ENCODE measurements around the gene ZNF586.

DNA sequence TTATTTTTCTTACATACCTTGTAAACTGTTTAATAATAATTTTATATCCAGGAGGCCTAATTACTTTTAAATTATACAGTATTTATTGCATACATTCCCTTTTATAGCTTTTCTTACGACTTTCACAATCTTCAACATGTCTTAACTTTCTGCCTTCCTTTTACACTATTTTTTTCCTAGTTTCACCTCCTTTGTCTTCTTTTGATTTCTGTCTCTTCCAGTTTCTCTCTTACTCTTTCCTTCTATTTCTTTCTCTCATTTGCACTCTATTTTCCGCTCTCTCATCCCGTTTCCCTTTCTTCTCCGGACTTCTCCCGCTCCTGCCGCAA lies 33.8 kb downstream of the ZNF586 start:
- TF ChIP-seq, protein P1, sequence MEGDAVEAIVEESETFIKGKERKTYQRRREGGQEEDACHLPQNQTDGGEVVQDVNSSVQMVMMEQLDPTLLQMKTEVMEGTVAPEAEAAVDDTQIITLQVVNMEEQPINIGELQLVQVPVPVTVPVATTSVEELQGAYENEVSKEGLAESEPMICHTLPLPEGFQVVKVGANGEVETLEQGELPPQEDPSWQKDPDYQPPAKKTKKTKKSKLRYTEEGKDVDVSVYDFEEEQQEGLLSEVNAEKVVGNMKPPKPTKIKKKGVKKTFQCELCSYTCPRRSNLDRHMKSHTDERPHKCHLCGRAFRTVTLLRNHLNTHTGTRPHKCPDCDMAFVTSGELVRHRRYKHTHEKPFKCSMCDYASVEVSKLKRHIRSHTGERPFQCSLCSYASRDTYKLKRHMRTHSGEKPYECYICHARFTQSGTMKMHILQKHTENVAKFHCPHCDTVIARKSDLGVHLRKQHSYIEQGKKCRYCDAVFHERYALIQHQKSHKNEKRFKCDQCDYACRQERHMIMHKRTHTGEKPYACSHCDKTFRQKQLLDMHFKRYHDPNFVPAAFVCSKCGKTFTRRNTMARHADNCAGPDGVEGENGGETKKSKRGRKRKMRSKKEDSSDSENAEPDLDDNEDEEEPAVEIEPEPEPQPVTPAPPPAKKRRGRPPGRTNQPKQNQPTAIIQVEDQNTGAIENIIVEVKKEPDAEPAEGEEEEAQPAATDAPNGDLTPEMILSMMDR (IDR thresholded peaks at IDR 0.05), result no peak
- TF ChIP-seq POLR2A (IDR thresholded peaks at IDR 0.05; ENCODE audit: low read depth), result no peak
- TF ChIP-seq POLR2AphosphoS5 (IDR thresholded peaks at IDR 0.05), result no peak

Data from esophagus muscularis mucosa (tissue), 3 donors.